HG03045 (cell line): ENCODE measurements around the gene SIK3.

ENCODE experiments used
- ATAC-seq: cut with Tn5 transposase; IDR thresholded peaks from one replicate; pipeline ENCODE4 v1.9.1; 2021; ENCODE audit warnings: mild to moderate bottlenecking, moderate library complexity; ENCODE audit not compliant: unreplicated experiment

Gene SIK3

DNA sequence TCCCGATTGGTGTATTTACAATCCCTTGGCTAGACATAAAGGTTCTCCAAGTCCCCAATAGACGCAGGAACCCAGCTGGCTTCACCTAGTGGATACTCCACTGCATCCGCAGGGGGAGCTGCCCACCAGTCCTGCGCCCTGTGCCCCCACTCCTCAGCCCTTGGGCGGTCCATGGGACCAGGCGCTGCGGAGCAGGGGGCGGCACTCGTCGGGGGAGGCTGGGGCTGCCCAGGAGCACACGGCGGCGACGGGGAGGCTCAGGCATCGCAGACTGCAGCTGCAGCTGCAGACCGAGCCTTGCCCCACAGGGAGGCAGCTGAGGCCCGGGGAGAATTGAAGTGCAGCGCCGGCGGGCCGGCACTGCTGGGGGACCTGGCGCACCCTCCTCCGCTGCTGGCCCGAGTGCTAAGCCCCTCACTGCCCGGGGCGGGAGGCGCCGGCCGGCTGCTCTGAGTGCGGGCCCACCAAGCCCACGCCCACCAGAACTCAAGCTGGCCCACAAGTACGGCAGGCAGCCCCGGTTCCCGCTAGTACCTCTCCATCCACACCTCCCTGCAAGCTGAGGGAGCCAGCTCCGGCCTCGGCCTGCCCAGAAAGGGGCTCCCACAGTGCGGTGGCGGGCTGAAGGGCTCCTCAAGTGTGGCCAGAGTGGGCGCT is 12.2 kb upstream of the SIK3 start:
- no peak for ATAC-seq

GRCh38 chr11:117107701-117108590 is 9.7 kb upstream of the SIK3 start:
- ATAC-seq = no peak

GRCh38 chr11:117100556-117100955 is 2.3 kb upstream of the SIK3 start:
- ATAC-seq = no peak

GRCh38 chr11:117099696-117100095 is 1.5 kb upstream of the SIK3 start:
- no peak for ATAC-seq

- ATAC-seq = peak; percentile 26
Observed at GRCh38 chr11:117097389-117098268, 599 bp downstream of the SIK3 start.

GRCh38 chr11:117097014-117097388 is 1.2 kb downstream of the SIK3 start:
- no peak for ATAC-seq

- peak; percentile 26 for ATAC-seq
Observed at GRCh38 chr11:117096201-117096991, 1.8 kb downstream of the SIK3 start.

DNA sequence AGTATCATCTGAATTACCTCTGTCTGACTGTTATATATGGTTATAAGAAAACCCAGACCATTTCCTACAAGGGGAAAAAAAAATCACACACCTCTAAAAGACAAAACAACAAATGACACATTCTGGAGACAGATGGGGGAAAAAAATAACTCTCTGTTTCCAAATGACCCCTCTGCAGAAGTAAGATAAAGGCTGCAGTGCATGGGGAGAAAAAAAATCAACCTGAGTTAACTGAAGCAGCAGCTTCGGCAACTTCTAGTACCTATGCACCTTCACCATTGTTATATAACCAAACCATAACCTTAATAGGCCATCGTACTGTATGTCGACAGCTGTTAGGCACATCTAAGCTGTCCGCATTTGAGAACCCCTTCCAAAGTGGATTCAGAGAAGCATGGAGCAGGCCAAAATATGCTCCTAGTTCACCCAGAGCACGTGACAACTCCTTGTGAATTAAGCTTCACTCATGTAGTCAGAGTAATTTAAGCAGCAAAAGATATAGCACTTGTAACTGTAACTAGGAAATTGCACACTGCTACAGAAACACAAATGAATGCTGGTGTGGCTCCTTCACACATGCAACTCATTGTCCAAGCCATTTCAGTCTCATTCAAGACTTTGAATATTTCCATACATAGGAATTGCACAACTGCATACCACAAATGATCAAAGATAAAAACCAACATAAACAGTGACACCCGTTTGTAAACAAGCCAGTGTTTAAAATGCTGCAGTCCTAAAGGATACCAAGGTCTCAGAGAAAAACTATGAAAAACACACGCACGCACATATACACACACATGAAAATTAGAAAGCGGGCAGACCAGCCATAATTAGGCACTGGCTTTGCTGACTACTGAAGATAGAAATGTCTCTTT is 2.7 kb downstream of the SIK3 start:
- ATAC-seq = no peak

GRCh38 chr11:117094776-117095175 is 3.5 kb downstream of the SIK3 start:
- ATAC-seq = no peak

DNA sequence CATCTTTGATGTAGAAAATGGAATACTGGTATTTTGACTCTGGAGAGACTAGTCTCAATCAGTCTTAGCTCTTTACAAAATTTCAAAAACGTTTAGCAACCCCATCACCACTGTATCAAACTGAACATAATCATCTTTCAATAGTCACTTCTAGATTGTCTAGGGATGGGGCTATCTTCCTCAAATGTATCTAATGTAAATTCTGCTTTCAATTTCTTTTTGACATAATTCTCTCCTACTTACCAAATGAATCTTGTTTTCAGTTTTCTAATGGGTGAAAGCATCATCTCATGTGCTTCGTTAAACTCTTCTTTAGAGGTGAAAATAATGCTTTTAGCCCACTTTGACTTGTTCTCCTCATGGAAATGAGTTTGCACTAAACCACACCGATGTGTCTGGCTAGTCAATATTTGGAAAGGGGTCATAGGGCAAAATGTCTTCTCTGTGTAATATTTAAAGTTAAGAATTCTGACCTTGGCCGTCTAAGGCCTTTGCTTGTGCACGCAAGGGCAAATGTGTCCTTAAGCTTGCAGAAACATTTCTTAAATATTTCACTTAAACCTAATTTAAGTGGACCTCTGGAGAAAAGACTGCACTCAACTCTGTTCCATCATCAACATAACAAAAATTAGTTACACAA is 5.2 kb downstream of the SIK3 start:
- no peak for ATAC-seq

DNA sequence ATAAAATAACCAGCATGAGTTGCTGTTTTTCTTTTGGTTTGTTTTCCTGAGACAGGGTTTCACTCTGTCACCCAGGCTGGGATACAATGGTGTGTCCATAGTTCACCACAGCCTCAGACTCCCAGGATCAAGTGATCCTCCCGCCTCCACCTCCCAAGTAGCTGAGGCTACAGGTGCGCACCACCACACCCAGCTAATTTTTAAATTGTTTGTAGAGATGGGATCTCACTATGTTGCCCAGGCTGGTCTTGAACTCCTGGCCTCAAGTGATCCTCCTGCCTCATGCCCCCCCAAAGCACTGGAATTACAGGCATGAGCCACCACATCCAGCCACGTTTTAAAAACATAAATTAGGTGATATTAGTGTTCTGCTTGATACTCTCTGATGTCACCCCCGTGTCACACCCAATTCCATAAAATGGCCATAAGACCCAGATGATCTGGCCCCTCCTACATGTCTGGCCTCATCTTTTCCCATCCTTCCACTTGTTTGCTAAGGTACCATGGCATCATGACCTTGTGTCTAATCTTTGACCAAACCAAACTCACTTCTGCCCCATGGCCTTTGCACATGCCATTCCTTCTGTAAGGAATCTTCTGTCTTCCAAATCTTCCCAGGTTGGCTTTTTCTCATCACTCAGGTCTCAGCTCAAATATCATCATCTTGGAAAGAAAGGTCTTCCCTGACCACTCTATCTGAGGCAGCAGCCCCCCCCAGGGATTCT is 6.3 kb downstream of the SIK3 start:
- ATAC-seq = no peak

DNA sequence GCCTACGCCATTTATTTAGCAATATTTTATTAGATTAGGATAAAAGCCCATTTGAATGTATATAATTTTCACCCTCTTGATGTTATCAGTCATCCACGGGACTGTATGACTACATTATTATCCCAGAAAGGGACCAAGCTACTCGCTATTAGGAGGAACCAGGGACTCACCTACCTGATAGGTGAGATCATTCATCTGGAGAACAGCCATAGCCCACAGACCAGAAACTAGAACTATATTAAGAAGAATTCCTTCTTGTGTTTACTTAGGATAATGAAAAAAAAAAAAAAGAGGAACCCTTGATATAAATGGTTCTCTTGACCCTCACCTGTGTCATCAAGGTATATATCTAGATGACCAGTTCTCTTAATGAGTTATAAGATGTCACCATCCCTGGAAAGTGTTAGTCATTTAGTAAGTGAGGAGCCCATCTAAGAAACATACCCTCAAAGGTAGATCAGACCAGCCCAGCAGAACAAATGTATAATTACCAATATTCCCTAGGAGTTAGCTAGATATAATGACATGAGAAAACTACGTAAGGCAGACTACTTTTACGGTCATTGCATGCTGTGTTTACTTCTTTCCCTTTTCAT is 8.0 kb downstream of the SIK3 start:
- ATAC-seq = no peak

DNA sequence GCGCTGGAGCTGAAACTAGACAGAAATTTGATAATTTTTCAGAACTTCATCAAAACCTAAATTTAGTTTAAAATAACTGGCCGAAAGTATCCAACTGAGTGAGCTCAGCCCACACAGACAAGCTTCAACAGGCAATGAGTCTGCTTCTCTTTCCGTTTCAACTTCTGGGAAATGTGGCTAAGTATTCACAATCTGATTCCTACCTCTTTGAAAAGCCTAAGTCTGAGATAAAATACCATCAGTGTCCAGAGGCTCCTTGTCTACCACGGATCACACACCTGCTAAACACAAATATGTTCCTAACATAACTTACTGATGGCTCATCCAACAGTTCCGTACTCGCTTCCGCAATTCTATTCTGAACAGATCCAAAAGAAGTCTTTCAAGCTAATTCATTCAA is 8.5 kb downstream of the SIK3 start:
- ATAC-seq = no peak

- ATAC-seq = no peak
Observed at GRCh38 chr11:117087446-117087845, 10.8 kb downstream of the SIK3 start.

DNA sequence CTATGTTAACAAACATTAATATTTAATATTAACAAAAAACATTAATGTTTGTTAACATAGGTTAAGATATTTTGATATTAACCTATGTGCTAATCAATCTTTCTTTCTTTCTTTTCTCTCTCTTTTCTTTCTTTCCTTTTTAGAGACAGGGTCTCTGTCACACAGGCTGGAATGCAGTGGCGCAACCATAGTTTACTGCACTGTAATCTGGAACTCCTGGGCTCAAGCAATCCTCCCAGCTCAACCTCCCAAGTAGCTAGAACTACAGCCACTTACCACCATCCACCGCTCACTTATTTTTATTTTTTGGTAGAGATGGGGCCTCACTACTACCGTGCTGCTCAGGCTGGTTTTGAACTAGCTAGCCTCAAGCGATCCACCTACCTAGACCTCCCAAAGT is 13.2 kb downstream of the SIK3 start:
- no peak for ATAC-seq

GRCh38 chr11:117083011-117083935 is 15.0 kb downstream of the SIK3 start:
- no peak for ATAC-seq

GRCh38 chr11:117081908-117082307 is 16.3 kb downstream of the SIK3 start:
- no peak for ATAC-seq
